H9 (cell line): ENCODE results near the gene CARD11. TPM values are rescaled to one million over a fixed set of nuclear protein-coding genes. Genes with fewer than 3 reads are reported as not detected.

Source experiments
- DNase-seq: peaks from one replicate; pipeline ENCODE4 v3.0.0-alpha.2; 2017
- H2AFZ ChIP-seq: one replicate; pipeline ENCODE4 v1.6.1; 2013; ENCODE audit warnings: mild to moderate bottlenecking, low read length, control low read depth, moderate library complexity
- H2AK5ac ChIP-seq: 2 replicates; pipeline ENCODE4 v1.6.1; 2013; ENCODE audit warnings: low read length, control low read depth, mixed read lengths; ENCODE audit not compliant: insufficient read length
- H2BK120ac ChIP-seq: one replicate; pipeline ENCODE4 v1.6.1; 2013; ENCODE audit warnings: low read depth, mild to moderate bottlenecking, low read length, control low read depth, inconsistent platforms; ENCODE audit not compliant: poor library complexity, severe bottlenecking
- H2BK12ac ChIP-seq: 2 replicates; pipeline ENCODE4 v1.6.1; 2013; ENCODE audit warnings: low read length, control low read depth, mixed read lengths, low read depth; ENCODE audit not compliant: insufficient read length
- H2BK15ac ChIP-seq: 2 replicates; pipeline ENCODE4 v1.6.1; 2013; ENCODE audit warnings: low read depth, low read length, control low read depth
- H2BK20ac ChIP-seq: one replicate; pipeline ENCODE4 v1.6.1; 2013; ENCODE audit warnings: low read depth, mild to moderate bottlenecking, low read length, control low read depth, inconsistent platforms; ENCODE audit not compliant: poor library complexity, severe bottlenecking
- H2BK5ac ChIP-seq: 2 replicates; pipeline ENCODE4 v1.6.1; 2013; ENCODE audit warnings: low read length, control low read depth, mixed read lengths; ENCODE audit not compliant: insufficient read length
- H3K14ac ChIP-seq: 2 replicates; pipeline ENCODE4 v1.6.1; 2013; ENCODE audit warnings: low read length, control low read depth; ENCODE audit not compliant: insufficient read depth
- H3K18ac ChIP-seq: 2 replicates; pipeline ENCODE4 v1.6.1; 2013; ENCODE audit warnings: low read depth, mild to moderate bottlenecking, mixed read lengths, low read length, control low read depth; ENCODE audit not compliant: insufficient read length
- H3K23ac ChIP-seq: 2 replicates; pipeline ENCODE4 v1.6.1; 2013; ENCODE audit warnings: low read length, control low read depth, mixed read lengths, low read depth; ENCODE audit not compliant: insufficient read length
- H3K23me2 ChIP-seq: 2 replicates; pipeline ENCODE4 v1.6.1; 2013; ENCODE audit warnings: low read depth, mild to moderate bottlenecking, mixed read lengths, low read length, control low read depth; ENCODE audit not compliant: insufficient read length, poor library complexity, severe bottlenecking
- H3K27ac ChIP-seq: 2 replicates; pipeline ENCODE4 v1.5.1; 2013; ENCODE audit warnings: low read length, control low read depth, mixed read lengths, low read depth; ENCODE audit not compliant: insufficient read length
- H3K27me3 ChIP-seq: 2 replicates; pipeline ENCODE4 v1.6.1; 2013; ENCODE audit warnings: low read length, control low read depth, inconsistent platforms; ENCODE audit not compliant: insufficient read depth
- H3K4ac ChIP-seq: 2 replicates; pipeline ENCODE4 v1.6.1; 2013; ENCODE audit warnings: low read depth, mild to moderate bottlenecking, control low read depth, inconsistent platforms, low read length, moderate library complexity
- H3K4me1 ChIP-seq: 2 replicates; pipeline ENCODE4 v1.6.1; 2013; ENCODE audit warnings: low read length, control low read depth, inconsistent platforms; ENCODE audit not compliant: insufficient read depth
- H3K4me2 ChIP-seq: 2 replicates; pipeline ENCODE4 v1.6.1; 2013; ENCODE audit warnings: low read length, control low read depth, mixed read lengths; ENCODE audit not compliant: insufficient read length, insufficient read depth
- H3K56ac ChIP-seq: 2 replicates; pipeline ENCODE4 v1.6.1; 2013; ENCODE audit warnings: low read depth, mild to moderate bottlenecking, mixed read lengths, low read length, control low read depth; ENCODE audit not compliant: insufficient read length
- H3K79me1 ChIP-seq: 2 replicates; pipeline ENCODE4 v1.6.1; 2013; ENCODE audit warnings: low read depth, mild to moderate bottlenecking, moderate library complexity, low read length, control low read depth, inconsistent platforms; ENCODE audit not compliant: insufficient read depth, poor library complexity, severe bottlenecking
- H3K79me2 ChIP-seq: 2 replicates; pipeline ENCODE4 v1.6.1; 2013; ENCODE audit warnings: low read length, control low read depth, inconsistent platforms; ENCODE audit not compliant: insufficient read depth
- H3K9ac ChIP-seq: 2 replicates; pipeline ENCODE4 v1.6.1; 2013; ENCODE audit warnings: low read length, control low read depth, mixed read lengths; ENCODE audit not compliant: insufficient read length; ENCODE audit errors: extremely low read depth
- H3K9me3 ChIP-seq: one replicate; pipeline ENCODE4 v1.6.1; 2013; ENCODE audit warnings: low read depth, low read length, inconsistent platforms; ENCODE audit not compliant: control insufficient read depth
- H3T11ph ChIP-seq: one replicate; pipeline ENCODE4 v1.6.1; 2013; ENCODE audit warnings: mild to moderate bottlenecking, low read length, control low read depth, inconsistent platforms
- H4K20me1 ChIP-seq: one replicate; pipeline ENCODE4 v1.6.1; 2013; ENCODE audit not compliant: control insufficient read depth, insufficient read length, insufficient read depth
- H4K5ac ChIP-seq: 2 replicates; pipeline ENCODE4 v1.6.1; 2013; ENCODE audit warnings: low read depth, mild to moderate bottlenecking, mixed read lengths, low read length, control low read depth; ENCODE audit not compliant: insufficient read length
- H4K8ac ChIP-seq: replicated peaks from 2 replicates; pipeline ENCODE4 v1.6.1; 2013; ENCODE audit warnings: low read length, control low read depth, mixed read lengths, low read depth; ENCODE audit not compliant: insufficient read length
- H4K91ac ChIP-seq: 2 replicates; pipeline ENCODE4 v1.6.1; 2013; ENCODE audit warnings: low read depth, mild to moderate bottlenecking, moderate library complexity, mixed read lengths, low read length, control low read depth; ENCODE audit not compliant: insufficient read length
- H3K27ac Mint-ChIP-seq, 3 experiments: 2 replicates in 2 of 3; 3 replicates in 1 of 3; pipeline ENCODE4 v1.8.0; 2020 to 2021; ENCODE audit warnings: mixed read lengths in 3 of 3, mild to moderate bottlenecking in 1 of 3, moderate library complexity in 1 of 3
- H3K27me3 Mint-ChIP-seq: 2 replicates; pipeline ENCODE4 v1.8.0; 2021; ENCODE audit warnings: low read depth, mild to moderate bottlenecking, moderate library complexity, mixed read lengths
- H3K36me3 Mint-ChIP-seq, 3 experiments: 2 replicates in 2 of 3; 3 replicates in 1 of 3; pipeline ENCODE4 v1.8.0; 2020 to 2021; ENCODE audit warnings: low read depth in 3 of 3, mixed read lengths in 3 of 3; ENCODE audit not compliant: insufficient read depth in 1 of 3
- H3K4me1 Mint-ChIP-seq, 2 experiments: 2 replicates each; pipeline ENCODE4 v1.8.0; 2020; ENCODE audit warnings: mixed read lengths in 2 of 2
- H3K4me3 Mint-ChIP-seq, 2 experiments: 2 replicates in 1 of 2; 3 replicates in 1 of 2; pipeline ENCODE4 v1.8.0; 2020 to 2021; ENCODE audit warnings: mild to moderate bottlenecking in 2 of 2, mixed read lengths in 2 of 2, moderate library complexity in 1 of 2
- H3K9me3 Mint-ChIP-seq, 2 experiments: 2 replicates in 1 of 2; 3 replicates in 1 of 2; pipeline ENCODE4 v1.8.0; 2020; ENCODE audit warnings: mild to moderate bottlenecking in 2 of 2, mixed read lengths in 2 of 2, moderate library complexity in 1 of 2
- CTCF ChIP-seq: fragments of 200-600 bp; sonication (generic); conservative IDR thresholded peaks from 3 replicates; pipeline ENCODE4 v1.8.0; 2021; ENCODE audit warnings: antibody characterized with exemption, mild to moderate bottlenecking
- WGBS: extraction: QIAGEN DNeasy Blood & Tissue Kit; methylation state at CpG from one replicate; pipeline ENCODE4 v1.1.7; 2013; ENCODE audit warnings: missing lambda C conversion rate, low lambda C conversion rate, mixed read lengths; ENCODE audit not compliant: insufficient read length; ENCODE audit errors: extremely low coverage; 5-methylcytosine and 5-hydroxymethylcytosine counted together
- total RNA-seq: library from RNA; stranded (reverse); gene quantifications from 2 replicates; pipeline ENCODE4 v1.2.1, GENCODE V29; 2021

CARD11 gene
- total RNA-seq, 1 experiment from 2014 or later: 20.0 TPM

- Histone ChIP-seq H3K27me3 (no peaks in the 10 kb centered on the region), H2BK12ac (no peak overlapping the region), H3K79me1 (no peaks in the 10 kb centered on the region), H4K8ac (no peak overlapping the region), H3K9ac (no peak overlapping the region), H3K23ac (no peak overlapping the region), H2BK15ac (no peak overlapping the region), H2AK5ac (no peak overlapping the region), H3K4ac (no peak overlapping the region), H4K91ac (no peak overlapping the region), H3K79me2 (no peaks in the 10 kb centered on the region), H3K56ac (no peak overlapping the region), H4K5ac (no peak overlapping the region), H3K4me1 (0 out of 2 replicates have a peak, but pooled peaks cover 2% of the 10 kb centered on the region), H3K18ac (no peak overlapping the region), H3T11ph (no peak overlapping the region), H2BK120ac (no peak overlapping the region), H3K4me2 (no peak overlapping the region), H2AFZ (no peak overlapping the region), H3K23me2 (no peaks in the 10 kb centered on the region), H4K20me1 (peaks cover 2% of the 10 kb centered on the region), H2BK5ac (no peak overlapping the region), H3K9me3 (no peaks in the 10 kb centered on the region), H3K14ac (no peak overlapping the region), H2BK20ac (no peak overlapping the region), H3K27ac (no peak overlapping the region)
- H3K27me3 Mint-ChIP-seq: no peaks in the 10 kb centered on the region; the same call in 1 of the 2 replicates
- H3K9me3 Mint-ChIP-seq: no peaks in the 10 kb centered on the region
- H3K4me1 Mint-ChIP-seq: peaks cover 0 to 3% of the 10 kb centered on the region in 2 experiments; a peak in 2 of 4 replicates
- no peak for DNase-seq
- no peak overlapping the region for H3K27ac Mint-ChIP-seq
- WGBS: no CpG with 5 or more reads among the region's 6 CpGs
- no peaks in the 10 kb centered on the region; a peak in 3 of 7 replicates for H3K36me3 Mint-ChIP-seq
- TF ChIP-seq CTCF: no peak
- H3K4me3 Mint-ChIP-seq: no peak overlapping the region
These were observed 36.0 kb downstream of the CARD11 start for GRCh38 chr7:3007696-3008095.
